ENCODE results near the gene CELF2. TPM values are rescaled to one million over a fixed set of nuclear protein-coding genes. Genes with fewer than 3 reads are reported as not detected.

Gene CELF2
- total and polyA plus RNA-seq, 2 of the 4 experiments (the other 2 are of a cell fraction), result 3.5 to 6.6 TPM

DNA sequence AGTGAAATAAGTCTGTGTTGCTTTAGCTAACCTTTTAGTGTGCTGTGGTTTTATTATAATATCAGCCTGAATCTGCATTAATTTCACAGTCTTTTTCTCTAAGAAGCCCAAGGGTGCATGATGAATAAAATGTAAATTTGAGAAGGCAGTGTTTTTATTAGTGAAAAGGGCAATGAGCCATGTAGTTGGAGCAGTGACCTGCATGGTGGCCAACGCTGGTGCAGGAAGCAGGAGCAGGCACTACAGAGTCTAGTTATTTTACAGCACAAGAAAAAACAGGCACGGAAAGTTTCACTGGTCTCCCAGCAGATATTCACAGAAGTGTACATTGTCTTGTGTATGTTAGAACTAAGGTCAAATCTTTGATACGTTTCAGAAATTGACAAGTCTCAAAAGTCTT lies 247.8 kb downstream of the CELF2 start:
- Histone ChIP-seq H2AK5ac (ENCODE audit: low read depth, low read length) (no peak overlapping the region), H3K23ac (ENCODE audit: low read depth, low read length) (no peak overlapping the region), H3K79me1 (ENCODE audit: low read depth in 1 of 2, low read length in 2 of 2) (no peaks in the 10 kb centered on the region), H4K8ac (ENCODE audit: low read depth in 2 of 2, low read length in 2 of 2) (no peak overlapping the region), H2BK5ac (ENCODE audit: low read depth, low read length, poor library complexity, severe bottlenecking) (no peak overlapping the region), H3K4ac (ENCODE audit: low read depth, low read length) (no peak overlapping the region), H3K4me1 (ENCODE audit: control insufficient read depth, insufficient read depth, low read length) (no peaks in the 10 kb centered on the region; the same call in 1 of the 2 replicates), H3K4me2 (ENCODE audit: low read depth, low read length) (no peak overlapping the region), H4K5ac (ENCODE audit: low read depth, low read length) (no peak overlapping the region), H2AK9ac (replicated peaks; ENCODE audit: low read depth, low read length, poor library complexity) (no peak overlapping the region), H3K56ac (ENCODE audit: extremely low read depth, insufficient read depth, low read length) (no peak overlapping the region), H3K18ac (ENCODE audit: low read depth, low read length) (no peak overlapping the region), H3K9me3 (ENCODE audit: control insufficient read depth, insufficient read depth, low read length) (no peaks in the 10 kb centered on the region), H2AFZ (replicated peaks; ENCODE audit: low read length, poor library complexity) (no peak overlapping the region), H3K4me3 (ENCODE audit: insufficient read depth, low read depth, low read length) (no peak overlapping the region), H2BK20ac (ENCODE audit: low read depth, low read length) (no peak overlapping the region), H3K14ac (replicated peaks; ENCODE audit: low read depth, low read length) (no peak overlapping the region), H3K36me3 (ENCODE audit: control insufficient read depth, insufficient read depth, low read length) (no peaks in the 10 kb centered on the region), H3K9me1 (ENCODE audit: insufficient read depth, low read length) (no peaks in the 10 kb centered on the region), H2BK15ac (ENCODE audit: low read depth, low read length) (no peak overlapping the region), H4K91ac (ENCODE audit: insufficient read depth, low read depth, low read length) (no peak overlapping the region), H3K27me3 (ENCODE audit: control insufficient read depth, insufficient read depth, low read length) (no peaks in the 10 kb centered on the region; the same call in 1 of the 2 replicates), H2BK120ac (ENCODE audit: low read depth, low read length) (no peak overlapping the region), H4K20me1 (ENCODE audit: insufficient read depth, low read length) (no peaks in the 10 kb centered on the region), H3K27ac (ENCODE audit: insufficient read depth, low read length) (no peak overlapping the region), H3K9ac (ENCODE audit: low read depth, low read length) (no peak overlapping the region)
- BruUV-seq (replicated peaks), result no TSS peak
- ATAC-seq (ENCODE audit: low read depth) (no peak), DNase-seq (no peak)
- no CpG with 5 or more reads among the region's 3 CpGs for WGBS, 2 experiments (ENCODE audit: extremely low coverage in 2 of 2, insufficient read length in 1 of 2)
- intact Hi-C loops (cut with micrococcal nuclease) (no loop called here), in situ Hi-C loops (cut with MboI; ENCODE audit: low sequenced_read_pairs) (no loop called here), dilution Hi-C loops (cut with HindIII; ENCODE audit: low sequenced_read_pairs, unreplicated experiment) (no loop called here)
- TF ChIP-seq CHD1 (IDR thresholded peaks at IDR 0.05; ENCODE audit: low read depth, low read length) (no peak), SMC3 (IDR thresholded peaks at IDR 0.05; ENCODE audit: low read depth, low read length) (no peak), POLR2A (IDR thresholded peaks at IDR 0.05; ENCODE audit: low read depth, low read length) (no peak), MAFK (IDR thresholded peaks at IDR 0.05; ENCODE audit: low read depth, low read length) (no peak), CEBPB (IDR thresholded peaks at IDR 0.05; ENCODE audit: low read depth, low read length) (no peak)
- TF ChIP-seq, protein P1, sequence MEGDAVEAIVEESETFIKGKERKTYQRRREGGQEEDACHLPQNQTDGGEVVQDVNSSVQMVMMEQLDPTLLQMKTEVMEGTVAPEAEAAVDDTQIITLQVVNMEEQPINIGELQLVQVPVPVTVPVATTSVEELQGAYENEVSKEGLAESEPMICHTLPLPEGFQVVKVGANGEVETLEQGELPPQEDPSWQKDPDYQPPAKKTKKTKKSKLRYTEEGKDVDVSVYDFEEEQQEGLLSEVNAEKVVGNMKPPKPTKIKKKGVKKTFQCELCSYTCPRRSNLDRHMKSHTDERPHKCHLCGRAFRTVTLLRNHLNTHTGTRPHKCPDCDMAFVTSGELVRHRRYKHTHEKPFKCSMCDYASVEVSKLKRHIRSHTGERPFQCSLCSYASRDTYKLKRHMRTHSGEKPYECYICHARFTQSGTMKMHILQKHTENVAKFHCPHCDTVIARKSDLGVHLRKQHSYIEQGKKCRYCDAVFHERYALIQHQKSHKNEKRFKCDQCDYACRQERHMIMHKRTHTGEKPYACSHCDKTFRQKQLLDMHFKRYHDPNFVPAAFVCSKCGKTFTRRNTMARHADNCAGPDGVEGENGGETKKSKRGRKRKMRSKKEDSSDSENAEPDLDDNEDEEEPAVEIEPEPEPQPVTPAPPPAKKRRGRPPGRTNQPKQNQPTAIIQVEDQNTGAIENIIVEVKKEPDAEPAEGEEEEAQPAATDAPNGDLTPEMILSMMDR (conservative IDR thresholded peaks at IDR 0.05; ENCODE audit: low read depth, low read length), result no peak
- TF ChIP-seq, protein P2, sequence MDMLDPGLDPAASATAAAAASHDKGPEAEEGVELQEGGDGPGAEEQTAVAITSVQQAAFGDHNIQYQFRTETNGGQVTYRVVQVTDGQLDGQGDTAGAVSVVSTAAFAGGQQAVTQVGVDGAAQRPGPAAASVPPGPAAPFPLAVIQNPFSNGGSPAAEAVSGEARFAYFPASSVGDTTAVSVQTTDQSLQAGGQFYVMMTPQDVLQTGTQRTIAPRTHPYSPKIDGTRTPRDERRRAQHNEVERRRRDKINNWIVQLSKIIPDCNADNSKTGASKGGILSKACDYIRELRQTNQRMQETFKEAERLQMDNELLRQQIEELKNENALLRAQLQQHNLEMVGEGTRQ (IDR thresholded peaks at IDR 0.05; ENCODE audit: low read depth, low read length), result no peak
- ChIA-PET CTCF (no interaction called here), POLR2A (ENCODE audit: unreplicated experiment) (interaction anchor here (0.7 kb wide), 1 partner anchor 11 kb away, joined by 3 read pairs; no protein-coding TSS in a partner anchor)
